ENCODE data around the gene IL12B.
A peak's percentile ranks its signal among the peaks of the same experiment; 100 is the strongest.

IL12B gene

DNA sequence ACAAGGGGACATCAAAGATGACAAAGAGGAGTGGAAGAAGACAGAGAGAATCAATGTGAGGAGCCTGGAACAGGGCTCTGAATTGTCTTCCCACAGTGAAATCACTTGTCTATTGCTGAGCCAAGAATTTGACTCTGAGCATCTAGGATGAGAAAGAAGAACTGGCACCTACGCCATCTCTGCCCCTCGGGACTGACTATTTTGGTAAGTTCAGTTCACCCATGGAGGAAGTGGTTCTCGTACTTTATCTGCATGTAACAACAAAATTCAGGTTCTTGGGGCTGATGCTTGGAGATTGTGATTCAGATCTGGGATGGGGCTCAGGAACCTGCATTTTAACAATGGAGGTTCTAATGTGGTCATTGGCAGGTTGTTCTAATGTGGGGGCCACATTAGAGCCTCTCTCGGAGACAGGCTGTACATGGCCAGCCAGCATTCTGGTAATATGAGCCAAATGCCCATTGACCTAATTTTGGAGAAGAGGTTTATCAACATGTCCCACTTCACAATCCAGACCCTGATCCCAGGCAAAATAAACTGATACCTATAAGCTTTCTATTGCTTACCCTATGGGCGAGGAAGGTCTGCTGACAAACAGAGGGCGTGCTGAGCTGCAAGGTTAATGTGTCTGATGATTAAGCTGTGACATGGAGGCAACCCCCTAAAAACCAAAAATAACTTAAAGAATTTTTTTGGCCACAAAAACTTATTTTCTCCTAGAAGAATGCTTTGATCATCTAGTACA, 2.7 kb upstream of the IL12B start:
- DNase-seq (ENCODE audit: low read depth, low spot score) = no peak
- no peak overlapping the region for H3K4me3 ChIP-seq (ENCODE audit: low read depth, low read length)
- in situ Hi-C loops (cut with HindIII; ENCODE audit: low sequenced_read_pairs) = no loop called here
- TF ChIP-seq, protein P1, sequence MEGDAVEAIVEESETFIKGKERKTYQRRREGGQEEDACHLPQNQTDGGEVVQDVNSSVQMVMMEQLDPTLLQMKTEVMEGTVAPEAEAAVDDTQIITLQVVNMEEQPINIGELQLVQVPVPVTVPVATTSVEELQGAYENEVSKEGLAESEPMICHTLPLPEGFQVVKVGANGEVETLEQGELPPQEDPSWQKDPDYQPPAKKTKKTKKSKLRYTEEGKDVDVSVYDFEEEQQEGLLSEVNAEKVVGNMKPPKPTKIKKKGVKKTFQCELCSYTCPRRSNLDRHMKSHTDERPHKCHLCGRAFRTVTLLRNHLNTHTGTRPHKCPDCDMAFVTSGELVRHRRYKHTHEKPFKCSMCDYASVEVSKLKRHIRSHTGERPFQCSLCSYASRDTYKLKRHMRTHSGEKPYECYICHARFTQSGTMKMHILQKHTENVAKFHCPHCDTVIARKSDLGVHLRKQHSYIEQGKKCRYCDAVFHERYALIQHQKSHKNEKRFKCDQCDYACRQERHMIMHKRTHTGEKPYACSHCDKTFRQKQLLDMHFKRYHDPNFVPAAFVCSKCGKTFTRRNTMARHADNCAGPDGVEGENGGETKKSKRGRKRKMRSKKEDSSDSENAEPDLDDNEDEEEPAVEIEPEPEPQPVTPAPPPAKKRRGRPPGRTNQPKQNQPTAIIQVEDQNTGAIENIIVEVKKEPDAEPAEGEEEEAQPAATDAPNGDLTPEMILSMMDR (IDR thresholded peaks at IDR 0.05; ENCODE audit: low read depth, low read length) = no peak

GRCh38 chr5:159331093-159331973, 1.0 kb upstream of the IL12B start:
- DNase-seq (ENCODE audit: low read depth, low spot score) = peak; percentile 35
- in situ Hi-C loops (cut with HindIII; ENCODE audit: low sequenced_read_pairs) = no loop called here
- peak overlapping the region; percentile 50 for H3K4me3 ChIP-seq (ENCODE audit: low read depth, low read length)
- TF ChIP-seq, protein P1 (IDR thresholded peaks at IDR 0.05; ENCODE audit: low read depth, low read length) = peak; percentile 85

DNA sequence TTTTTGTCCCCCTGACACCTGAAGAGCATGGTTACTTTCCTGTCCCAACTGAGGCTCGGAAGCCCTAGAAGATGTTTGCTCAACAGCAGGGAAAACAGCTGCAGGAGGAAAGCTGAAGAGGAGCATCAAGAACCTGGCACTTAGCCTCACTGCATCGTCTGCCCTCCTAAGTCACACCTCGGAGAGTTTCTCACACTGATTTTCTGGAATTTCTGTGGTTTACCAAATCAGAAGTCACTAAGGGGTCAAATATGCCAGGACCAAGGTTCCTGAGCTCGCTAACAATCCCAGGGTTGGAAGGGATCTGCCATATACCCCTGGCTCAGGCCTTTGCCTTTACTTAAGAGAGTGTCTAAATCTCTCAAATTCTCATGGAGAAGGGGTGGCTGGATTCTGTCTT, 5.3 kb downstream of the IL12B start:
- TF ChIP-seq, protein P1 (IDR thresholded peaks at IDR 0.05; ENCODE audit: low read depth, low read length) = no peak
- in situ Hi-C loops (cut with HindIII; ENCODE audit: low sequenced_read_pairs) = no loop called here
- H3K4me3 ChIP-seq (ENCODE audit: low read depth, low read length) = no peak overlapping the region
- DNase-seq (ENCODE audit: low read depth, low spot score) = no peak

DNA sequence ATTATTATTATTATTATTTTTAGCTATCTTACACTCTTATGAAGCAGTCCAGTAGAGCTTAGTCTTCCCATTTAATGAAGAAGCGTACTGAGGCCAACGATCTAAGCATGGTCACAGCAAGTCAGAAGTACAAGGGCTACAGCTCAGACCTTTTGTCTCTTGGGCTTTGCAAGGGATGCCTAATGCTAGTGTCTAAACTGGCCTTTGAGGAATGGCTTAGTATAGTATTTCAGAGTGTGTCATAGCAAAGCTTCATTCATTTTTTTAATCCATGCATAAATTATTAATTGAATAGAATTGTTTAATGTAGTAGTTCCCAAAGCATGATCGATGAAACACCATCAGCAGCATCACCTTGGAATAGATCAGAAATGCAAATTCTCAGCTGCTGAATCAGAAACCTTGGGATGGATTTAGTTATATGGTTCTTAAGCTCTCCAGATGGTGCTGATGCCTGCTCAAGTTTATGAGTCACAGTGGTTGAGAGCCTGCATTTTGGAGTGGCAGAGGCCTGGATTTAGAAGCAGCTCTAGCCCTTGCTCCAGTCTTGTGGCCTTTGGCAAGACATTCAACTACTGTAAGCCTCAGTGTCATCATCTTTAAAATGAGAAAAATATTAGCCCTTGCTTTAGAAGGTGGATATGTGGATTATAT, 6.1 kb downstream of the IL12B start:
- TF ChIP-seq, protein P1 (IDR thresholded peaks at IDR 0.05; ENCODE audit: low read depth, low read length) = no peak
- DNase-seq (ENCODE audit: low read depth, low spot score) = peak; percentile 75
- no peak overlapping the region for H3K4me3 ChIP-seq (ENCODE audit: low read depth, low read length)
- in situ Hi-C loops (cut with HindIII; ENCODE audit: low sequenced_read_pairs) = no loop called here

DNA sequence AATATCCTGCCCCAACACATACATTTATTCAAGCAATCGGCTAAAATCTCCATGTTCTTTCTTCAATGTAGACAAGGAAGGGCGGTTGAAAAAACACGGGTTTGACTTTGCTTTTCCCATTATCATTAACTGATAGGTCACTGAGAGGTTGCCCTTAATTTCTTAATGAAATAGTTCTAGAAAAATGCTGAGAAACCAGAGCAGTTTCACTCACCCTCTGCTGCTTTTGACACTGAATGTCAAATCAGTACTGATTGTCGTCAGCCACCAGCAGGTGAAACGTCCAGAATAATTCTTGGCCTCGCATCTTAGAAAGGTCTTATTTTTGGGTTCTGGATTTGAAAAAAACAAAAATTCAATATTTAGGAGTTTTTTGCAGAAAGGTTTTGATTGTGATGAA, 8.1 kb downstream of the IL12B start:
- TF ChIP-seq, protein P1 (IDR thresholded peaks at IDR 0.05; ENCODE audit: low read depth, low read length) = no peak

DNA sequence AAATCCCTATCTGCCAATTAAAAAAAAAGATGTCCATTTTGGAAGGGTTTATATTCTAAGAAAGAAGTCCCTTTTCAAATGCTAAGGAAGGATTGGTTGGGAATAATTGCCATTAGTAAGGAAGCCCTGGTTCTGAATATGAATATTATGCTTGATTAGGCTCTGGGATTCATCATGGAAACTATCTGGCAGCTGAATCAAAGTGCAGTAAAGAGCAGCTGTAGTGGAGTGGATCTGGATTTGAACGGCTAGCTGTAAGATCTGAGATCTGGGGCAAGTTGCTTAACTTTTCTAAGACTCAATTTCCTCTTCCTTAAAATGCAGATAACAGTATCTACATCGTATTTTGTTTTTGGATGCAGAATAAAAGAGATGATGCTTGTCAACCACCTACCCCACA, 10.5 kb downstream of the IL12B start:
- TF ChIP-seq, protein P1 (IDR thresholded peaks at IDR 0.05; ENCODE audit: low read depth, low read length) = no peak
- in situ Hi-C loops (cut with HindIII; ENCODE audit: low sequenced_read_pairs) = no loop called here
- DNase-seq (ENCODE audit: low read depth, low spot score) = no peak
- H3K4me3 ChIP-seq (ENCODE audit: low read depth, low read length) = no peak overlapping the region

More for the DNA sequence above, 8.1 kb downstream of the IL12B start:
- in situ Hi-C loops (cut with HindIII; ENCODE audit: low sequenced_read_pairs) = no loop called here
- no peak overlapping the region for H3K4me3 ChIP-seq (ENCODE audit: low read depth, low read length)
- DNase-seq (ENCODE audit: low read depth, low spot score) = no peak

Measured in astrocyte of the spinal cord (primary cell).